NCI-H1092 (cell line): ENCODE measurements around the gene KIF20A.
"Not testable (repeated sequence)": the region's sequence is repeated elsewhere in the genome, so short reads cannot be mapped to it uniquely, and the experiment has no call there.

ENCODE experiments used
- DNase-seq: peaks from one replicate; lab custom pipeline; 2025; lab: John Stamatoyannopoulos, UW

Gene KIF20A

GRCh38 chr5:138186002-138186447 is 7.1 kb downstream of the KIF20A start:
- DNase-seq: no peak

- DNase-seq: no peak
Measured at GRCh38 chr5:138188626-138189025, 9.7 kb downstream of the KIF20A start.

- DNase-seq: no peak
Measured at GRCh38 chr5:138192826-138193225, 13.9 kb downstream of the KIF20A start.

- not testable (repeated sequence) for DNase-seq
Measured at GRCh38 chr5:138193859-138194258, 14.9 kb downstream of the KIF20A start.

GRCh38 chr5:138210985-138211384 is 32.1 kb downstream of the KIF20A start:
- DNase-seq: no peak

GRCh38 chr5:138212828-138213160 is 33.9 kb downstream of the KIF20A start:
- no peak for DNase-seq

- peak; percentile 92 for DNase-seq
Measured at GRCh38 chr5:138213161-138214029, 34.5 kb downstream of the KIF20A start, which contains the start of gene CDC23. Gene CDC23 (minus strand): TSS chr5:138213323. CDS start chr5:138213312, 11 bp downstream.

- no peak for DNase-seq
Measured at GRCh38 chr5:138216799-138217198, 37.9 kb downstream of the KIF20A start.

GRCh38 chr5:138223532-138223931 is 44.6 kb downstream of the KIF20A start:
- DNase-seq: no peak

GRCh38 chr5:138224712-138225111 is 45.8 kb downstream of the KIF20A start:
- DNase-seq: no peak

- no peak for DNase-seq
Measured at GRCh38 chr5:138226910-138227309, 48.0 kb downstream of the KIF20A start.

- DNase-seq: no peak
Measured at GRCh38 chr5:138229387-138229786, 50.5 kb downstream of the KIF20A start.

- no peak for DNase-seq
Measured at GRCh38 chr5:138230261-138230660, 51.3 kb downstream of the KIF20A start.

- no peak for DNase-seq
Measured at GRCh38 chr5:138230981-138231589, 52.2 kb downstream of the KIF20A start.

GRCh38 chr5:138233280-138233679 is 54.4 kb downstream of the KIF20A start:
- DNase-seq: no peak

GRCh38 chr5:138234651-138235050 is 55.7 kb downstream of the KIF20A start:
- DNase-seq: no peak
